Panc1 (cell line): Measurements from ENCODE around the gene G6PC3. TPM values are rescaled to one million over a fixed set of nuclear protein-coding genes. Genes with fewer than 3 reads are reported as not detected.

Source experiments
- ATAC-seq: fragments of 200-7000 bp; cut with Tn5 transposase; 2 replicates; pipeline ENCODE4 v1.9.1; 2020; ENCODE audit warnings: mild to moderate bottlenecking, moderate library complexity
- BruUV-seq: library from RNA; stranded (reverse); fragments of 400-500 nt; replicated peaks from 2 replicates; lab custom pipeline; 2021; lab: Mats Ljungman, UMichigan
- CTCF ChIA-PET: fragments of 300-600 bp; sonication (Branson Sonifier 250); formaldehyde crosslinking; loops from one replicate; lab custom pipeline; 2022; ENCODE audit warnings: antibody characterized with exemption; lab: Charles Lee
- POLR2A ChIA-PET: fragments of 300-600 bp; sonication (Branson Sonifier 250); formaldehyde crosslinking; loops from one replicate; lab custom pipeline; 2022; ENCODE audit warnings: antibody characterized with exemption; lab: Charles Lee
- DNase-seq: peaks from one replicate; pipeline ENCODE4 v3.0.0-alpha.2; 2010; ENCODE audit warnings: low read depth, low spot score
- H3K27ac ChIP-seq: 2 replicates; pipeline ENCODE4 v1.5.1; 2011; ENCODE audit warnings: mild to moderate bottlenecking, low read length, inconsistent platforms
- H3K27me3 ChIP-seq: fragments of 200-500 bp; sonication (Bioruptor generic); 2 replicates; pipeline ENCODE4 v1.6.0; 2014; ENCODE audit warnings: low read length, inconsistent platforms; ENCODE audit not compliant: control insufficient read depth, insufficient read depth
- H3K36me3 ChIP-seq: fragments of 200-500 bp; sonication (Bioruptor generic); 2 replicates; pipeline ENCODE4 v1.5.1; 2014; ENCODE audit warnings: inconsistent platforms, mild to moderate bottlenecking, low read length, moderate library complexity; ENCODE audit not compliant: control insufficient read depth, insufficient read depth
- H3K4me1 ChIP-seq: 2 replicates; pipeline ENCODE4 v1.5.1; 2011; ENCODE audit warnings: inconsistent platforms, mild to moderate bottlenecking, low read length, moderate library complexity; ENCODE audit not compliant: control insufficient read depth, insufficient read depth
- H3K4me3 ChIP-seq, 2 experiments: 2 replicates each; pipeline ENCODE4 v1.5.1; 2011 to 2012; ENCODE audit warnings: low read depth in 2 of 2, low read length in 2 of 2, mild to moderate bottlenecking in 2 of 2, inconsistent platforms in 1 of 2, moderate library complexity in 1 of 2
- H3K9me3 ChIP-seq: fragments of 200-500 bp; sonication (Bioruptor generic); 2 replicates; pipeline ENCODE4 v1.5.1; 2014; ENCODE audit warnings: low read depth, mild to moderate bottlenecking, inconsistent platforms, low read length, moderate library complexity; ENCODE audit not compliant: control insufficient read depth, insufficient read depth
- POLR2AphosphoS5 ChIP-seq: IDR thresholded peaks from 2 replicates; pipeline ENCODE4 v1.6.1; 2012; ENCODE audit warnings: mild to moderate bottlenecking, low read depth, low read length, moderate library complexity
- SIN3A ChIP-seq: IDR thresholded peaks from 2 replicates; pipeline ENCODE4 v1.6.1; 2012; ENCODE audit warnings: low read depth, mild to moderate bottlenecking, low read length, moderate library complexity, borderline replicate concordance; ENCODE audit not compliant: insufficient read depth
- TCF7L2 ChIP-seq: IDR thresholded peaks from 2 replicates; pipeline ENCODE4 v1.6.1; 2011; ENCODE audit warnings: mild to moderate bottlenecking, low read depth, low read length, inconsistent platforms
- in situ Hi-C: cut with HindIII; loops from 2 replicates; pipeline ENCODE4 v1.10.0; 2016; ENCODE audit warnings: low sequenced_read_pairs, low pct_unique_long_range_greater_than_20kb
- intact Hi-C: fragments of 100-400 bp; cut with micrococcal nuclease; formaldehyde crosslinking; loops from one replicate; pipeline ENCODE4 v1.10.0; 2022; ENCODE audit not compliant: unreplicated experiment
- total RNA-seq: library from RNA; stranded (reverse); gene quantifications from one replicate; pipeline ENCODE4 v1.2.1, GENCODE V29; 2021; ENCODE audit not compliant: unreplicated experiment
- TF ChIP-seq, protein P1 (sequence below): fragments of 450-650 bp; IDR thresholded peaks from 2 replicates; pipeline ENCODE4 v1.5.1; 2017; ENCODE audit warnings: mild to moderate bottlenecking
- TF ChIP-seq, protein P2 (sequence below), 2 experiments: IDR thresholded peaks; 2 replicates each; pipeline ENCODE4 v1.6.1; 2011 to 2012; ENCODE audit warnings: low read depth in 2 of 2, control low read depth in 1 of 2, low read length in 1 of 2, mild to moderate bottlenecking in 1 of 2, moderate library complexity in 1 of 2; ENCODE audit not compliant: insufficient read depth in 1 of 2

Gene G6PC3
- total RNA-seq, 1 experiment from 2014 or later: 42.7 TPM

DNA sequence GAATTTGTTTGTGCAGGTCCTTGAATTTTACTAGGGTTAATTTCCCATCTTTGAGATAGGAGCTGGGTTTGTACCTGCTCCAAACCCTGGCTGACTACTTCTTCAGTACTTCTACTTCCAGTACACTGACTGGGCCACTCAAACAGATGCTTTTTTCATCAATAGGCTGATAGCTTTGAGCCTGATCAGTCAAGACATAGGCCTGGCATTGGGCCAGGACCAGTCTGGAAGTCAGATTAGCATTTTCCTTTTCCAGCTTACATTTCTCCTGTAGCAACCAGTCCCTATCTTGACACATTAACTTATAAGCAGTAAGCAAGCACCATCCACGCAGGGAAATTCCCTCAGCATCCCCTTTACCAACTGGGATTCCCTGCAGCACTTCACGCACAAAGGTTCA lies 48.3 kb upstream of the G6PC3 start:
- no peaks in the 10 kb centered on the region for H3K36me3 ChIP-seq
- no peaks in the 10 kb centered on the region for H3K4me1 ChIP-seq

DNA sequence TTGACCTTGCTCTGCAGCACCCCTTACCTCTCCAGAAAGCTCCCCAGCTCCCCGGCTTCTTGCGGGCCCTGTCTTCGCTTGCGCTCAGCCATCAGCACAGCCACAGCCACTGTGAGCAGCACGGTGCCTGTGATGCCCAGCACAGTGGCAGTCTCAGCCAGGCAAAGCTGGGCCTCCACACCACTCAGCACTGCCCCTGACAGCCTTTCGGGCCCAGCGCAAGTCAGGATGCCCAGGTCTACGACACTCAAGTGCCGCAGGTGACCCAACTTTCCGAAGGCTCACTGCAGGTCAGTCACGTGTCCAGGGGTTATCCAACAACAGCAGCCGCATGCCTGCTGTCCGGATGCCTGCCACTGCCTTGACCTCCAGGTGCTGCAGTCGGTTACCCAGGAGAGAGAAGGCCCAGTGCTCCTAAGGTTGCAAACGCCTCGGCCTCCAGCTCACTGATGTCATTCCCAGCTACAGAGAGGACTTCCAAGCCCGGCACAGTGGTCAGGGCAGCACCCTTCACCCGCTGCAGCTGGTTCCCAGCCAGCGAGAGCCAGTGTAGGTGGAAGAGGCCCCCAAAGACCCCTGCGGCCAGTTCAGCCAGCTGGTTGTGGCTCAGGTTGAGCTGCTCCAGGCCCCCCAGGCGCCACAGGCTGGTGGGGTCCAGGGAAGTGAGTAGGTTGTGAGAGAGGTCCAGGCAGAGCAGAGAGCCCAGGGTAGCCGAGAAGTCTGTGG lies 46.8 kb upstream of the G6PC3 start:
- CTCF ChIA-PET: no interaction called here
- in situ Hi-C loops (no loop called here), intact Hi-C loops (no loop called here)
- ATAC-seq: no peak
- H3K36me3 ChIP-seq: no peaks in the 10 kb centered on the region
- H3K27me3 ChIP-seq: no peaks in the 10 kb centered on the region
- no peak overlapping the region for H3K4me3 ChIP-seq
- H3K4me1 ChIP-seq: no peaks in the 10 kb centered on the region
- no TSS peak for BruUV-seq
- no peak overlapping the region for H3K27ac ChIP-seq
- no peak for DNase-seq
- POLR2A ChIA-PET: no interaction called here
- TF ChIP-seq, protein P1, sequence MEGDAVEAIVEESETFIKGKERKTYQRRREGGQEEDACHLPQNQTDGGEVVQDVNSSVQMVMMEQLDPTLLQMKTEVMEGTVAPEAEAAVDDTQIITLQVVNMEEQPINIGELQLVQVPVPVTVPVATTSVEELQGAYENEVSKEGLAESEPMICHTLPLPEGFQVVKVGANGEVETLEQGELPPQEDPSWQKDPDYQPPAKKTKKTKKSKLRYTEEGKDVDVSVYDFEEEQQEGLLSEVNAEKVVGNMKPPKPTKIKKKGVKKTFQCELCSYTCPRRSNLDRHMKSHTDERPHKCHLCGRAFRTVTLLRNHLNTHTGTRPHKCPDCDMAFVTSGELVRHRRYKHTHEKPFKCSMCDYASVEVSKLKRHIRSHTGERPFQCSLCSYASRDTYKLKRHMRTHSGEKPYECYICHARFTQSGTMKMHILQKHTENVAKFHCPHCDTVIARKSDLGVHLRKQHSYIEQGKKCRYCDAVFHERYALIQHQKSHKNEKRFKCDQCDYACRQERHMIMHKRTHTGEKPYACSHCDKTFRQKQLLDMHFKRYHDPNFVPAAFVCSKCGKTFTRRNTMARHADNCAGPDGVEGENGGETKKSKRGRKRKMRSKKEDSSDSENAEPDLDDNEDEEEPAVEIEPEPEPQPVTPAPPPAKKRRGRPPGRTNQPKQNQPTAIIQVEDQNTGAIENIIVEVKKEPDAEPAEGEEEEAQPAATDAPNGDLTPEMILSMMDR: no peak
- TF ChIP-seq SIN3A (no peak), POLR2AphosphoS5 (no peak), TCF7L2 (no peak)
- TF ChIP-seq, protein P2, sequence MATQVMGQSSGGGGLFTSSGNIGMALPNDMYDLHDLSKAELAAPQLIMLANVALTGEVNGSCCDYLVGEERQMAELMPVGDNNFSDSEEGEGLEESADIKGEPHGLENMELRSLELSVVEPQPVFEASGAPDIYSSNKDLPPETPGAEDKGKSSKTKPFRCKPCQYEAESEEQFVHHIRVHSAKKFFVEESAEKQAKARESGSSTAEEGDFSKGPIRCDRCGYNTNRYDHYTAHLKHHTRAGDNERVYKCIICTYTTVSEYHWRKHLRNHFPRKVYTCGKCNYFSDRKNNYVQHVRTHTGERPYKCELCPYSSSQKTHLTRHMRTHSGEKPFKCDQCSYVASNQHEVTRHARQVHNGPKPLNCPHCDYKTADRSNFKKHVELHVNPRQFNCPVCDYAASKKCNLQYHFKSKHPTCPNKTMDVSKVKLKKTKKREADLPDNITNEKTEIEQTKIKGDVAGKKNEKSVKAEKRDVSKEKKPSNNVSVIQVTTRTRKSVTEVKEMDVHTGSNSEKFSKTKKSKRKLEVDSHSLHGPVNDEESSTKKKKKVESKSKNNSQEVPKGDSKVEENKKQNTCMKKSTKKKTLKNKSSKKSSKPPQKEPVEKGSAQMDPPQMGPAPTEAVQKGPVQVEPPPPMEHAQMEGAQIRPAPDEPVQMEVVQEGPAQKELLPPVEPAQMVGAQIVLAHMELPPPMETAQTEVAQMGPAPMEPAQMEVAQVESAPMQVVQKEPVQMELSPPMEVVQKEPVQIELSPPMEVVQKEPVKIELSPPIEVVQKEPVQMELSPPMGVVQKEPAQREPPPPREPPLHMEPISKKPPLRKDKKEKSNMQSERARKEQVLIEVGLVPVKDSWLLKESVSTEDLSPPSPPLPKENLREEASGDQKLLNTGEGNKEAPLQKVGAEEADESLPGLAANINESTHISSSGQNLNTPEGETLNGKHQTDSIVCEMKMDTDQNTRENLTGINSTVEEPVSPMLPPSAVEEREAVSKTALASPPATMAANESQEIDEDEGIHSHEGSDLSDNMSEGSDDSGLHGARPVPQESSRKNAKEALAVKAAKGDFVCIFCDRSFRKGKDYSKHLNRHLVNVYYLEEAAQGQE (IDR thresholded peaks at IDR 0.05; ENCODE audit: insufficient read depth in 1 of 2, low read depth in 2 of 2, low read length in 1 of 2): no peak
- no peaks in the 10 kb centered on the region for H3K9me3 ChIP-seq

More for the DNA sequence above, 48.3 kb upstream of the G6PC3 start:
- in situ Hi-C loops (no loop called here), intact Hi-C loops (no loop called here)
- DNase-seq (no peak), ATAC-seq (no peak)
- POLR2A ChIA-PET: no interaction called here
- Histone ChIP-seq H3K27me3 (no peaks in the 10 kb centered on the region), H3K4me3 (no peak overlapping the region), H3K27ac (no peak overlapping the region), H3K9me3 (no peaks in the 10 kb centered on the region)
- CTCF ChIA-PET: no interaction called here
- no TSS peak for BruUV-seq
- TF ChIP-seq, protein P1: no peak
- no peak for TF ChIP-seq SIN3A
- TF ChIP-seq, protein P2 (IDR thresholded peaks at IDR 0.05; ENCODE audit: insufficient read depth in 1 of 2, low read depth in 2 of 2, low read length in 1 of 2): no peak
- no peak for TF ChIP-seq POLR2AphosphoS5
- TF ChIP-seq TCF7L2: no peak
